GM18508 (cell line): ENCODE results near the gene PARVG.

Source experiments
- ATAC-seq: cut with Tn5 transposase; IDR thresholded peaks from one replicate; pipeline ENCODE4 v1.9.1; 2021; ENCODE audit warnings: moderate number of reproducible peaks; ENCODE audit not compliant: insufficient read depth, unreplicated experiment

The PARVG gene

DNA sequence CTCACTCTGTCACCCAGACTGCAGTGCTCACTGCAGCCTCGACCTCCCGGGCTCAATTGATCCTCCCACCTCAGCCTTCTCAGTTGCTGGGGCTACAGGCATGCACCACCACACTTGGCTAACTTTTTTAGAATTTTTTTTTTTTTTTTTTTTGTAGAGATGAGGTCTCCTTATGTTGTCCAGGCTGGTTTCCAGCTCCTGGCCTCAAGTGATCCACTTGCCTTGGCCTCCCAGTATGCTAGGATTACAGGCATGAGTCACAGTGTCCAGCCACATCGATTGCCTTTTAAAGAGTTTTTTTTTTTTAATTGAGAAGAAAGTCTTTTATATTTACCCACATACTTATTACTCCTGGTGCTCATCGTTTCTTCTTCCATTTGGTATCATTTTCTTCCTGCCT is 30.0 kb downstream of the PARVG start:
- ATAC-seq = no peak

DNA sequence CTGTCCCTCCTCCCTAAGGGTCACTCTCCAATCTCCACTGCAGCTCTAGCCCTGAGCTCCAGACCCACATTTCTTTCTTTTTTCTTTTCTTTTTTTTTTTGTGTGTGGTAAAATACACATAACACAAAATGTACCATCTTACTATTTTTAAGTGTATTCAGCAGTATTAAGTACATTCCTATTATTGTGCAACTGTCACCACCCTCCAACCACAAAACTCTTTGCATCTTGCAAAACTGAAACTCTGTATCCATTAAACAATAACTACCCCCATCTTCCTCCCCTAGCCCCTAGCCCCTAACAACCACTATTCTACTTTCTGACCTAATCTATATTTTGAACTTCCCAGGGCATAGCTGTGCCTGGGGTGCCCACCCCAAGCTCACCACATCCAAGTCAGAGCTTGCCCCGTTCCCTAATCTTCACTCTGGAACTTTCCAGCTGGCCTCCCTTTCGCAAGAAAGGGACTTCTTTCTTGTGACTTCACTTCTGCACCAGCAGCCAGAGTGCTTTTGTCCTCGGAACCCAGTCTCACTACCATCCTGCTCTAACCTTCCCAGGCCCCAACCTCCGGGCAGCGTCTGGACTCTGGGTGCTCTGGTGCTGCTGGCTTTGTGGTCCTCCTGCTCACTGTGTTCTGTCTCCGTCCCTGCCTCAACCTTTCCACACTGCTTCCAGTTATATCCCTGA is 30.7 kb downstream of the PARVG start:
- ATAC-seq = no peak

- ATAC-seq = no peak
Measured at GRCh38 chr22:44211946-44212930, 31.5 kb downstream of the PARVG start.

GRCh38 chr22:44212936-44213335 is 32.2 kb downstream of the PARVG start:
- no peak for ATAC-seq

DNA sequence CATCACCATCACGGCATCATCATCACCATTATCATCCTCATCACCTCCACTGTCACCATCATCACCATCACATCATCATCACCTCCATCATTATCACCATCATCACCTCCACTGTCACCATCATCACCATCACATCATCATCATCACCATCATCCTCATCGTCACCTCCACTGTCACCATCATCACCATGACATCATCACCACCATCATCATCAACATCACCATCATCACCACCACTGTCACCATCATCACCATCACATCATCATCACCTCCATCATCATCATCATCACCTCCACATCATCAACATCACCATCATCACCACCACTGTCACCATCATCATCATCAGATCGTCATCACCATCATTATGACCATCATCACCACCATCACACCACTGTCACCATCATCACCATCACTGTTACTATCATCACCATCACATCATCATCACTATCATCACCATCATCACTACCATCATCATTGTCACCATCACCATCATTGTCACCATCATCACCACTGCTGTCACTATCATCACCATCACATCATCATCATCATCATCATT is 32.8 kb downstream of the PARVG start:
- no peak for ATAC-seq

DNA sequence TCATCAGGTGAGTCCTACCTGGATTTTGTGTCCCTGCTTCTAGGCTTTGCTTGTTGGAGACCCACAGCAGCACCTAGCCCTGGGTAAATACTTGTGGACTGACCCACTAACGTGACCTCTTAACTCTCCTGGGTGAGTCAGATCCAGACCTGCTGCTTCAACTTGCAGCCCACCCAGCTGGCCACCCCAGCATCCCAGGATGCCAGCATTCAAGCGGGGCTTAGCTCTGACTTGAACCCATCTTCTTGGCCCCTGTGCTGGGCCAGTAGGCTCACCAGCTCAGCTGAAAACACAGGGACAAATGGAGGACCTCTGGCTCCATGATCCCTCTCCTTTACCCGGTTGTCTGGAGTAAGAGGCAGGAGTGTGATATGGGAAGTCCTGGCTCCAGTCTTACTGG is 33.5 kb downstream of the PARVG start:
- ATAC-seq = no peak

DNA sequence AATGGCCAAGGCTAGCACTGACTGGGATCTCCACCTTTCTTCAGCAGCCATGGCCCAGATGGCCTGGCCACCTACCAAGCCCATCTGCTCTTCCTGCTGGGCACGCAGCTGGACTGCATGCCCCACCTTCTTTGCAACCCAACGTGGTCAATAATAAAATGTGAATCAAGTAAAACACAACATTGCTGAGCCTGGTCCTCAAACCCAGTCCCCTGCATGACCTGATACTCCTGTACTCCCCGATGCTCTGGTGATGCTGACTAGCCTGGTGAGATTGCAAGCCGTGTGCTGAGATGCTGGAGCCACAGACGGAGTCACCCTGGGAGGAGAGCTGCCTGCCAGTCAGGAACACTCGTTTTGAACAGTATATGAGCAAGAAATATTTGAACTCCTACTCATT is 34.0 kb downstream of the PARVG start:
- ATAC-seq = no peak

GRCh38 chr22:44215287-44215686 is 34.6 kb downstream of the PARVG start:
- no peak for ATAC-seq

GRCh38 chr22:44217346-44217745 is 36.6 kb downstream of the PARVG start:
- no peak for ATAC-seq

- ATAC-seq = no peak
Measured at GRCh38 chr22:44218071-44218470, 37.3 kb downstream of the PARVG start.

- ATAC-seq = no peak
Measured at GRCh38 chr22:44219101-44219870, 38.6 kb downstream of the PARVG start.

GRCh38 chr22:44220727-44221680 is 40.3 kb downstream of the PARVG start:
- ATAC-seq = no peak

DNA sequence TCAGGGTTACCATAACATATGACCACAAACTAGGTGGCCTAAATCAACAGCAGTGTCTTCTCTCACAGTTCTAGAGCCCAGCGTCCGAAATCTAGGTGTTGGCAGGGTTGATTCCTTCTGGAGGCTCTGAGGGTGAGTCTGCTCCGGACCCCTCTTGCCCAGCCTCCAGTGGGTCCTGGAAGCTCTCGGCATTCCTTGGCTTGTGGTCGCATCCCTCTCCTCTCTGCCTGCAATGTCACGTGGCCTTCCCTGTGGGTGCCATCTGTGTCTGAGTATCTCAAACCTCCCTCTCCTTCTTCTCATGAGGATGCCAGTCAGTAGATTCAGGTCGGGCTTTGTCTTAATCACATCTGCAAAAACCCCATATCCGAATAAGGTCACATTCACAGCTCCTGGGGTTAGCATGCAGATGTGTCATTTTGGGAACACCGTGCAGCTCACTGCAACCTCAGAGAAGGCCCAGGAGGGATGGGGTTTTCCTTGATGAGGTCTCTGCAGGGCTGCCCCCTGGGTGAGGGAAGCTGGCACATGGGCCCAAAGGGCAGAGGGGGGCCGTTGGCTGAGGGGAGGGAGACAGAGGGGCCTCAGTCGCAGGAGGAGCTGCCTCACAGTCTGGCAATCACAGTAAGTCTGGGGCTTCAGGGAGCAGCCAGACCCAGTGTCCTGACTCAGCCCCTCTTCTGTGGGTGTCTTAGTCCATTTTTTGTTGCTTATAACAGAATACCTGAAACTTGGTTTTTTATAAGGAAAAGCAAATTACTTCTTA is 41.2 kb downstream of the PARVG start:
- ATAC-seq = no peak

GRCh38 chr22:44224166-44224565 is 43.4 kb downstream of the PARVG start:
- ATAC-seq = no peak

DNA sequence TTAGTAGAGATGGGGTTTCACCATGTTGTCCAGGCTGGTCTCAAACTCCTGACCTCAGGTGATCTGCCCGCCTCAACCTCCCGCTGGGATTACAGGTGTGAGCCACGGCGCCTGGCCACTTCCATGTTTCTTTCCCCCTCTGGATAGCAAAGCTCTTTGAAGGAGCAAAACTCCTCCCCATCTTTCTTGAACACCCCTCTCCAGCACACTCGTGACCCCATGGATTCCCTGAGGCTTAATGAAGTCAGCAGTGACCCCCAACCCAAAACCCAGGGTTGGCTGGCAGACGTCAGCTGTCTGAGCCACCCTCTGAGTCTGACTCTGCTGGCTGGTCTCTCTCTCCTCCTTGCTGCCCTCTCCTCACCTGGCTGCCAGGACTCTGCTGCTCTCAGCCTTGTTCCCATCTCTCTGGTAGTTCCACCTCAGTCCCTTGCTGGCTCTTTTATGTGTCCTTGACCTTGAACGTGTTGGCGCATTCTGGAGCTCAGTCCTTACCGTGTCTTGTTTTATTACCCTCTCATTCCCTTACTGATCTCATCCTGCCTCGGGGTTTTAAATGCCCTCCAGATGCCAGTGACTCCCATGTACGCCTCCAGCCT is 44.5 kb downstream of the PARVG start:
- no peak for ATAC-seq

GRCh38 chr22:44225812-44226211 is 45.1 kb downstream of the PARVG start:
- no peak for ATAC-seq

GRCh38 chr22:44229331-44229730 is 48.6 kb downstream of the PARVG start:
- ATAC-seq = no peak

GRCh38 chr22:44229809-44230208 is 49.1 kb downstream of the PARVG start:
- ATAC-seq = no peak
